Measurements from ENCODE around the gene S100A1.

DNA sequence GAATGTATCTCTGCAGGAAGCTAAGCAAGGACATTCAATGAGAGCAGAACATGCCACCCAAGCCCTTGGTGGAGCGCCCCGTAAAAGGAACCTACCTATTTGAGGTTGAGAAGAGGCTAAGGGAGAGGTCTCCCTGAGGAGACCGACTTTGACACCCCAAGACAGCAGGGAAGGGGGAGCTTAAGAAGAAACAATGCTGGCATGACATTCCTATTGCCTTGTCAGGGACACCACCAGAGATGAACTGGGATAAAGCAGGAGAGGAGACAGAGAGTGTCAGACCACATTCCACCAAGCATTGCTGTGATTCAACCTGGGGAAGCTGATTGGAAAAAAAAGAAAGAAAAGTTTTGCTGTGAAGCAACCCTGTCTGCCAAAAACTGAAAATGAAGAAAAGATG is 49.3 kb upstream of the S100A1 start:
- TF ChIP-seq, protein P1, sequence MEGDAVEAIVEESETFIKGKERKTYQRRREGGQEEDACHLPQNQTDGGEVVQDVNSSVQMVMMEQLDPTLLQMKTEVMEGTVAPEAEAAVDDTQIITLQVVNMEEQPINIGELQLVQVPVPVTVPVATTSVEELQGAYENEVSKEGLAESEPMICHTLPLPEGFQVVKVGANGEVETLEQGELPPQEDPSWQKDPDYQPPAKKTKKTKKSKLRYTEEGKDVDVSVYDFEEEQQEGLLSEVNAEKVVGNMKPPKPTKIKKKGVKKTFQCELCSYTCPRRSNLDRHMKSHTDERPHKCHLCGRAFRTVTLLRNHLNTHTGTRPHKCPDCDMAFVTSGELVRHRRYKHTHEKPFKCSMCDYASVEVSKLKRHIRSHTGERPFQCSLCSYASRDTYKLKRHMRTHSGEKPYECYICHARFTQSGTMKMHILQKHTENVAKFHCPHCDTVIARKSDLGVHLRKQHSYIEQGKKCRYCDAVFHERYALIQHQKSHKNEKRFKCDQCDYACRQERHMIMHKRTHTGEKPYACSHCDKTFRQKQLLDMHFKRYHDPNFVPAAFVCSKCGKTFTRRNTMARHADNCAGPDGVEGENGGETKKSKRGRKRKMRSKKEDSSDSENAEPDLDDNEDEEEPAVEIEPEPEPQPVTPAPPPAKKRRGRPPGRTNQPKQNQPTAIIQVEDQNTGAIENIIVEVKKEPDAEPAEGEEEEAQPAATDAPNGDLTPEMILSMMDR (IDR thresholded peaks at IDR 0.05; ENCODE audit: low read depth, low read length), result no peak
- TF ChIP-seq EZH2phosphoT487 (IDR thresholded peaks at IDR 0.05; ENCODE audit: low read depth), result no peak
